PFSK-1 (cell line): ENCODE data around the gene TRIM7.

Experiments
- POLR2AphosphoS5 ChIP-seq: IDR thresholded peaks from 2 replicates; pipeline ENCODE4 v1.6.1; 2012; ENCODE audit warnings: low read depth, mild to moderate bottlenecking, control low read depth, low read length, moderate library complexity
- TAF1 ChIP-seq: IDR thresholded peaks from 2 replicates; pipeline ENCODE4 v1.6.1; 2012; ENCODE audit warnings: low read length, control low read depth, borderline replicate concordance; ENCODE audit not compliant: insufficient read depth
- TF ChIP-seq, protein P1 (sequence below), 2 experiments: IDR thresholded peaks; 2 replicates each; pipeline versions ENCODE4 v1.6.1 to v1.8.0; 2011 to 2012; ENCODE audit warnings: low read depth in 2 of 2, low read length in 2 of 2, control low read depth in 1 of 2, inconsistent platforms in 1 of 2, mild to moderate bottlenecking in 1 of 2, moderate library complexity in 1 of 2; ENCODE audit not compliant: insufficient read depth in 1 of 2

DNA sequence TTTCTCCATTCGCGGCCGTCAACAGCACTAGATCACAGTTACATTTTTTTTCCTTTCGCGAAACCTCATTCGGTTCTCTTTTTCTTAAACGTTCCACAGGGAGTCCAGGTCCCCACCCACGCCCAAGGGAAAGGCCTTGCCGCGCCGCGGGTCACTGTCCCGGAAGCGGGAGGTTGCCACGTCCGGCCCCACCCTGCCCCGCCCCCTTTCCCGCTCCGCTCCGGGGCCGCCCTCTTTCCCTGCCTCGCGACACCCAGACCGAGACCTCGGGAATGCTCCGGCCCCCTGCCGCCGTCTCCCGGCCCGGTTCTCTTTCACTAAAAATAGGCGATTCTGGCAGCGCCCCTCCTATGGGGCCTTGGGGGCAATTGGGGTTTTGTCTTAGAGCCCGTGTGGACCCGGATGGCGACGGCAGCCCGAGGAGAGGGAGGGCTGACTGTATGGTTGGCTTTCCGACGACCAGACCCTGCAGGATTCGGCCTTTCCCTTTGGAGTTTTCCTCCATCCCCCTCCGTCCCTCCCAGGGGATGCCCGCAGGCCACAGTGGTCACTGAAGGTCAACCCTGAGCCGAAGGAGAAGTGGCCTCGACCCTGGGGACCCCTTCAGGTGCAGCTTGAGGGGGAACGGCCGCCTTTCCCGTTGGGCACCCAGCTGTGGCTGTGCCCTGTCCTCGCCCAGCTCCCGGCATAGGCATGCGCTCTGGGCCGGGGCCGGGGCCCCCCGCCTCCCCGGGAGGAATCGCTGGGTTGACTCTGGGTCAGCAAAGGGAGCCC, 41.5 kb upstream of the TRIM7 start:
- TF ChIP-seq TAF1 (peak; percentile 51; the same call in 1 of the 2 replicates), POLR2AphosphoS5 (peak; percentile 88)
- TF ChIP-seq, protein P1, sequence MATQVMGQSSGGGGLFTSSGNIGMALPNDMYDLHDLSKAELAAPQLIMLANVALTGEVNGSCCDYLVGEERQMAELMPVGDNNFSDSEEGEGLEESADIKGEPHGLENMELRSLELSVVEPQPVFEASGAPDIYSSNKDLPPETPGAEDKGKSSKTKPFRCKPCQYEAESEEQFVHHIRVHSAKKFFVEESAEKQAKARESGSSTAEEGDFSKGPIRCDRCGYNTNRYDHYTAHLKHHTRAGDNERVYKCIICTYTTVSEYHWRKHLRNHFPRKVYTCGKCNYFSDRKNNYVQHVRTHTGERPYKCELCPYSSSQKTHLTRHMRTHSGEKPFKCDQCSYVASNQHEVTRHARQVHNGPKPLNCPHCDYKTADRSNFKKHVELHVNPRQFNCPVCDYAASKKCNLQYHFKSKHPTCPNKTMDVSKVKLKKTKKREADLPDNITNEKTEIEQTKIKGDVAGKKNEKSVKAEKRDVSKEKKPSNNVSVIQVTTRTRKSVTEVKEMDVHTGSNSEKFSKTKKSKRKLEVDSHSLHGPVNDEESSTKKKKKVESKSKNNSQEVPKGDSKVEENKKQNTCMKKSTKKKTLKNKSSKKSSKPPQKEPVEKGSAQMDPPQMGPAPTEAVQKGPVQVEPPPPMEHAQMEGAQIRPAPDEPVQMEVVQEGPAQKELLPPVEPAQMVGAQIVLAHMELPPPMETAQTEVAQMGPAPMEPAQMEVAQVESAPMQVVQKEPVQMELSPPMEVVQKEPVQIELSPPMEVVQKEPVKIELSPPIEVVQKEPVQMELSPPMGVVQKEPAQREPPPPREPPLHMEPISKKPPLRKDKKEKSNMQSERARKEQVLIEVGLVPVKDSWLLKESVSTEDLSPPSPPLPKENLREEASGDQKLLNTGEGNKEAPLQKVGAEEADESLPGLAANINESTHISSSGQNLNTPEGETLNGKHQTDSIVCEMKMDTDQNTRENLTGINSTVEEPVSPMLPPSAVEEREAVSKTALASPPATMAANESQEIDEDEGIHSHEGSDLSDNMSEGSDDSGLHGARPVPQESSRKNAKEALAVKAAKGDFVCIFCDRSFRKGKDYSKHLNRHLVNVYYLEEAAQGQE (IDR thresholded peaks at IDR 0.05; ENCODE audit: insufficient read depth in 1 of 2, low read depth in 2 of 2, low read length in 2 of 2), result no peak; a peak in 1 of 4 replicates
